Measurements from ENCODE around the gene DTHD1. TPM values are rescaled to one million over a fixed set of nuclear protein-coding genes. Genes with fewer than 3 reads are reported as not detected.

DTHD1 gene
- polyA plus RNA-seq, 1 donor (not counting 4 experiments of a cell fraction or from before 2014, with no cell fraction given) = not detected

DNA sequence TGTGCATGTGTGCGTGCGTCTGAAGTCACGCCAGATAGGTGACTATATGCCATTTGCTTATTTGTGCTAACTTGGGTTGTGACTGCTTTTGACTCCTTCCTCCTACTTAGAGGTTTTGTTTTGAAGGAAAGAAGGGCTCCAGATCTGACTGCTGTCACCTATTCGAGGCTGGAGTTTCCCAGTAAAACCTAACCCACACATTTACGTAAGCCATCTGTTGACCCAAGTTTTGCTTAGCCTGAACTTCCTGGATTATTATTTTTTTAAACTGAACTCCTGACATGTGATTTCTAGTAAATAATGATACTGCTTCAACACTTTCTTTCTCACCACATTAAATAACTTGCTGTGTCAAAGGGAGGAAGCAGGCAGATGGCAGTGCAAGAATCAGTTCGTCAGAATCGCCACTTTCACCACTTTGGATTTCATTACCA lies 41.5 kb downstream of the DTHD1 start:
- TF ChIP-seq, protein P1, sequence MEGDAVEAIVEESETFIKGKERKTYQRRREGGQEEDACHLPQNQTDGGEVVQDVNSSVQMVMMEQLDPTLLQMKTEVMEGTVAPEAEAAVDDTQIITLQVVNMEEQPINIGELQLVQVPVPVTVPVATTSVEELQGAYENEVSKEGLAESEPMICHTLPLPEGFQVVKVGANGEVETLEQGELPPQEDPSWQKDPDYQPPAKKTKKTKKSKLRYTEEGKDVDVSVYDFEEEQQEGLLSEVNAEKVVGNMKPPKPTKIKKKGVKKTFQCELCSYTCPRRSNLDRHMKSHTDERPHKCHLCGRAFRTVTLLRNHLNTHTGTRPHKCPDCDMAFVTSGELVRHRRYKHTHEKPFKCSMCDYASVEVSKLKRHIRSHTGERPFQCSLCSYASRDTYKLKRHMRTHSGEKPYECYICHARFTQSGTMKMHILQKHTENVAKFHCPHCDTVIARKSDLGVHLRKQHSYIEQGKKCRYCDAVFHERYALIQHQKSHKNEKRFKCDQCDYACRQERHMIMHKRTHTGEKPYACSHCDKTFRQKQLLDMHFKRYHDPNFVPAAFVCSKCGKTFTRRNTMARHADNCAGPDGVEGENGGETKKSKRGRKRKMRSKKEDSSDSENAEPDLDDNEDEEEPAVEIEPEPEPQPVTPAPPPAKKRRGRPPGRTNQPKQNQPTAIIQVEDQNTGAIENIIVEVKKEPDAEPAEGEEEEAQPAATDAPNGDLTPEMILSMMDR (optimal IDR thresholded peaks at IDR 0.05 in 1 of 3, IDR thresholded peaks at IDR 0.05 in 1 of 3, conservative IDR thresholded peaks at IDR 0.05 in 1 of 3; ENCODE audit: extremely low read depth in 1 of 3, insufficient read depth in 2 of 3, low read length in 3 of 3) = no peak
- TF ChIP-seq EZH2 (IDR thresholded peaks at IDR 0.05; ENCODE audit: low read length) = no peak
- Histone ChIP-seq H3K9me3 (ENCODE audit: control insufficient read depth, low read depth, low read length) (no peaks in the 10 kb centered on the region), H2AFZ (ENCODE audit: control insufficient read depth, low read length) (no peak overlapping the region), H4K20me1 (ENCODE audit: control insufficient read depth, extremely low read depth, insufficient read depth, low read length) (no peaks in the 10 kb centered on the region), H3K4me3 (ENCODE audit: control insufficient read depth in 2 of 3, extremely low read depth in 1 of 3, insufficient read depth in 2 of 3, low read depth in 1 of 3, low read length in 3 of 3) (no peak overlapping the region), H3K27me3 (ENCODE audit: control insufficient read depth, extremely low read depth, insufficient read depth, low read length) (no peaks in the 10 kb centered on the region), H3K4me2 (ENCODE audit: control insufficient read depth, extremely low read depth, insufficient read depth, low read depth, low read length) (no peak overlapping the region), H3K9me1 (ENCODE audit: control insufficient read depth, extremely low read depth, insufficient read depth, low read length) (no peaks in the 10 kb centered on the region), H3K9ac (ENCODE audit: control insufficient read depth, extremely low read depth, insufficient read depth, low read length) (no peak overlapping the region), H3K79me2 (ENCODE audit: control insufficient read depth, insufficient read depth, low read length) (no peaks in the 10 kb centered on the region), H3K4me1 (ENCODE audit: control insufficient read depth, extremely low read depth, insufficient read depth, low read length) (no peaks in the 10 kb centered on the region), H3K27ac (ENCODE audit: control insufficient read depth, insufficient read depth, low read length) (no peak overlapping the region), H3K36me3 (ENCODE audit: control insufficient read depth in 2 of 2, extremely low read depth in 1 of 2, insufficient read depth in 2 of 2, low read length in 2 of 2) (no peaks in the 10 kb centered on the region)
- dilution Hi-C loops (cut with MboI; ENCODE audit: extremely low pct_ligation_motif_present, low sequenced_read_pairs) = no loop called here
- FAIRE-seq (no peak), DNase-seq (ENCODE audit: low read depth, low spot score) (no peak)

DNA sequence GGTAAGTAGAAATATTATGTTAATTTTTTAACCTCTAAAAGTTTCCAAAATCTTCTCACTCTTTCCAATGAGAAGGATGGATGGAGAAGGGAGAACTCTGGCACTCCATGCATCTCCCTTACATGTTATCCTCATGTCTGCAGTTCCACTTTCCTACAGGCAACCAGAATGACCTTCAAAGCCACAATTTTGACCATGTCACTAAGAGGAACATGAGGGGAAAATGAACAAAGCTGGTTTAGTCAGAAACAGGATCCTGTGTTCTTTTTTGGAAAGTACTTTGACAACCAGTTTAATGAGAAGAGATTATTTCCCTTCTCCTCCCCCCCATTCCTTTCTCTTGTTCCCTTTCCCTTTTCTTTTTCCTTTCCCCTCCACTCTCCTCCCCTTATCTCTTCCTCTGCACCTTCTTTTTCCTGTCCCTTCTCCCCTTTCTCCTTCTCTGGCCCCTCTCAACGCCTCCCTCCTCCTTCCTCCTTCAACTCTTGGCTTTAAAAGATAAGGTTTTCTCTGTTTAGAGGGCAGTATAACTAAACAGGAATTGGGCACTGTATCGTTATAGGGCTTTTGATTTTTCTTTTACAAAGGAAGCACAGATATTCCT lies 42.5 kb downstream of the DTHD1 start:
- no peaks in the 10 kb centered on the region for H3K27me3 ChIP-seq (ENCODE audit: control insufficient read depth, extremely low read depth, insufficient read depth, low read length)
- no peaks in the 10 kb centered on the region for H3K79me2 ChIP-seq (ENCODE audit: control insufficient read depth, insufficient read depth, low read length)
- TF ChIP-seq, protein P1 (optimal IDR thresholded peaks at IDR 0.05 in 1 of 3, IDR thresholded peaks at IDR 0.05 in 1 of 3, conservative IDR thresholded peaks at IDR 0.05 in 1 of 3; ENCODE audit: extremely low read depth in 1 of 3, insufficient read depth in 2 of 3, low read length in 3 of 3) = no peak
- TF ChIP-seq EZH2 (IDR thresholded peaks at IDR 0.05; ENCODE audit: low read length) = no peak
- DNase-seq (ENCODE audit: low read depth, low spot score) (no peak), FAIRE-seq (no peak)
- dilution Hi-C loops (cut with MboI; ENCODE audit: extremely low pct_ligation_motif_present, low sequenced_read_pairs) = no loop called here
- H4K20me1 ChIP-seq (ENCODE audit: control insufficient read depth, extremely low read depth, insufficient read depth, low read length) = no peaks in the 10 kb centered on the region
- no peaks in the 10 kb centered on the region for H3K4me1 ChIP-seq (ENCODE audit: control insufficient read depth, extremely low read depth, insufficient read depth, low read length)
- no peaks in the 10 kb centered on the region for H3K9me3 ChIP-seq (ENCODE audit: control insufficient read depth, low read depth, low read length)
- no peak overlapping the region for H3K4me2 ChIP-seq (ENCODE audit: control insufficient read depth, extremely low read depth, insufficient read depth, low read depth, low read length)
- H3K9me1 ChIP-seq (ENCODE audit: control insufficient read depth, extremely low read depth, insufficient read depth, low read length) = no peaks in the 10 kb centered on the region
- H3K36me3 ChIP-seq (ENCODE audit: control insufficient read depth in 2 of 2, extremely low read depth in 1 of 2, insufficient read depth in 2 of 2, low read length in 2 of 2) = no peaks in the 10 kb centered on the region
- H3K9ac ChIP-seq (ENCODE audit: control insufficient read depth, extremely low read depth, insufficient read depth, low read length) = no peak overlapping the region
- H3K27ac ChIP-seq (ENCODE audit: control insufficient read depth, insufficient read depth, low read length) = no peak overlapping the region
- no peak overlapping the region for H2AFZ ChIP-seq (ENCODE audit: control insufficient read depth, low read length)
- no peak overlapping the region for H3K4me3 ChIP-seq (ENCODE audit: control insufficient read depth in 2 of 3, extremely low read depth in 1 of 3, insufficient read depth in 2 of 3, low read depth in 1 of 3, low read length in 3 of 3)

All from keratinocyte (primary cell).